GM18873 (cell line): ENCODE results near the gene MCM3.

Experiments
- ATAC-seq: cut with Tn5 transposase; IDR thresholded peaks from one replicate; pipeline ENCODE4 v1.9.1; 2021; ENCODE audit warnings: mild to moderate bottlenecking, moderate library complexity, moderate number of reproducible peaks; ENCODE audit not compliant: unreplicated experiment, low FRiP score

MCM3 gene

DNA sequence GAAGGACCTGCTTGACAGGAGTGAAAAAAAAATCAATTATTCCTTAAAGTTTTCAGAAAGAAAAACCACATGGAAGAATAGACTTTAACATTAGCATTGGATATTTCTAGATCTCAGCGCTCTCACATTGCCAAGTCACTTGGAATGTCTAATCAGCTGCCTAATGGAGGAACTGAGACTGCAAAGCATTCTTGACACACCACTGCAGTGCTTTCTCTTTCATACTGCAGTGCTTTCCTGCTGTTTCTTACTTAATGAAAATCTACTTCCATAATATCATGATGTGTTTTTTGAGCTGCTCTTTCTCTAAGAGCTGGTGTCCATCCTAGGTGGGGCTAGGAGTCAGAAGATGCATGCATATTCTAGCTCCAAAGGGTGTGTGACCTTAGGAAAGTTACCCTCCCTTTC, 20.4 kb upstream of the MCM3 start:
- peak; percentile 46 for ATAC-seq

DNA sequence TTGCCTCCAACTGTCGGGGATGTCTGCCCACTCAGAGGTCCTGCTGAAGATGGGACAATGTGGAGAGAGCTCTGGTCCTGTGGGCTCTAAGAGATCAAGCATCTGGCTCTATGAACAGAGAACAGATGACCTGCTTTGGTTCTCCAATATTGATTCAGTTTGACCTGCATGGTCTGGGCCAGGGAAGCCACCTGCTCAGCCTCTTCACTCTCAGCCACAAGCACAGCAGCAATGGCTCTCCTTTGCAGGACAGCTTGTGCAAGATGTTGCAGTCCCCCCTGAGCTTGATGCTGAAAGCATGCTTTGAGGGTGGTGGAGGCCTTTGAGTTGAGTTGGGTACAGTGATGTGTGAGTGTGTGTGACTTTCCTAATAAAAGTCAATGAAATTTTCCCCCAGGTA, 18.6 kb upstream of the MCM3 start:
- no peak for ATAC-seq

DNA sequence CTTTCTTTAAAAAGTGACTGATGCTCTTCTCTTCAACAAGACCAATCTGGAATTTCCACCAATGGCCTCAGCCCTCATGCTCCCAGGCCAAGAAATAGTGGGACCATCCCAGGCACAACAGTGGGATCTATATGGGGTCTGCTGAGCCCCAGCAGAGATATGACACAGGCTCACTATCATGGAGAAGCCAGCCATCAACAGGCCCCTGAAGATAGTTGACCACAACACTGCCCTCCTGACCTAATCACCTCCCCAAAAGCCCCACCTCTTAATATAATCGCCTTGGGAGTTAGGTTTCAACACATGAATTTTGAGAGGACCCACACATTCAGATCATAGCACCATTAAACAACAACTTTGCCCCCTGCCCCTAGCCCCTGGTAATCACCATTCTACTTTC, 16.8 kb upstream of the MCM3 start:
- ATAC-seq = no peak

DNA sequence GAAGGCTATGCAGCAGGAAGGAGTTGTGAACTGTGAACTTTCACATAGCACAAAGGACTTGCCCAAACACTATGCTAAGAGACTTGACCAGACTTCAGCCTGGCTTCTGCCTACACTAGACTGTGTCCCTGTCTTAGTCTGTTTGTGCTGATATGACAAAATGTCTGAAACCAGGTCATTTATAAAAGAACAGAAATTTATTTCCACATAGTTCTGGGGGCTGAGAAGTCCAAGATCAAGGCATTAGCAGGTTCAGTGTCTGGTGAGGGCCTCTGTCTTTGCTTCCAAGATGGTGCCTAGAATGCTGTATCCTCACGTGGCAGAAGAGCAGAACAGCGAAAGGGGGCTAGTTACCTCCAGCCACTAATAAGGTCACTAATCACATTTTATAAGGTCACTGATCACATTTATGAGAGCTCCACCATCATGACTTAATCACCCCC, 16.0 kb upstream of the MCM3 start:
- no peak for ATAC-seq

DNA sequence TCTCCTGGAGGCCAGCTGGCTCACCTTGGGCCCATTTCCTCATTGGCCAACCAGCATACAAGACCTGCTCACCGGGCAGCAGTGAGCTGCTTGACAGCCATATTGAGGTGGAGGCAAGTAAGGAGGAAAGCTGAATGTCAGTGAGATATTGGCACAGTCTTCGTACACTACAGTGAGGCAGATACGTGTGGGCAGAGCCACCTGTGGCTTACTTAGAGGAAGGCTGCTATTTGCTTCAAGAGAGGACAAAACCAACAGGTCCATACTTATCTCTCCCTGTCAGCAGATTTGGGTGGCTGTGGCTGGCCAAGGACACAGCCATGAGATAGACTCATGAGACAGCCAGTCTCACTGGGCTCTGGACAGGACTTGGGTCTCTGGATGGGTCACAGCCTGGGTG, 15.1 kb upstream of the MCM3 start:
- ATAC-seq = no peak

DNA sequence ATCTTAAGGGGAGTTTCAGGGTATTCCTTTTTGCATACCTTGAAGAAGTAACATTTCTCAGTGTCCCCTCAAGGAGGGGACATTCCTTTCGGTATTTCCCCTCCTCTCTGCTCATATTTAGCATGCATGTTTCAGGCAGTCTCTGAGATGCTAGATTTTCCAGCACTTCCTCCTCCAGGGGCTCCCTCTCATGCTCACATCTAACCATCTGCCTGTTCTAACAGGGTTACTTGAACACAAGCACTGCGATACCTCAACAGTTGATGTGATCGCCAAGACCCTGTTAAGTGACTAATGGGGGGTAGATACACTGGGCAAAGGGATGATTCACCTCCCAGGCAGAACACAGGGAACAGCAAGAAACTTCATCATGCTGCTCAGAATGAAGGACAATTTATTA, 12.9 kb upstream of the MCM3 start:
- no peak for ATAC-seq

DNA sequence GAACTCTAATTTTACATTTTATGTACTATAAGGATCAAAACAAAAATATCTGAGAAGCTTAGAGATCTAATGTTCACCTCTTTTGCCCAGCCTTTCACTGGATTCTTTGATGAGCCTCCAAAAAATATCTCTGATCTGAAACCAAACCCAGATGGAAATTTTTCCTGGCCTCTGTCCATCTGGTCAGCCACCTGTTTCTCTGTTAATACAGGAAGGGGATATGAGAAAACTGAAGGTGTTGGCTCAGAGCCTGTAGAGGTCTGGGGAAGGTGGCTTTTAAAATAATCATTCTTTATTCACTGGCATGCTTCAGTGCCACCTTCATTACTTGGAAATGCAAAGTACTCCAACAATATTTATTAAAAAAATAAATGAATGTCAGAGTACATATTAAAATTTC, 8.5 kb upstream of the MCM3 start:
- ATAC-seq = no peak

DNA sequence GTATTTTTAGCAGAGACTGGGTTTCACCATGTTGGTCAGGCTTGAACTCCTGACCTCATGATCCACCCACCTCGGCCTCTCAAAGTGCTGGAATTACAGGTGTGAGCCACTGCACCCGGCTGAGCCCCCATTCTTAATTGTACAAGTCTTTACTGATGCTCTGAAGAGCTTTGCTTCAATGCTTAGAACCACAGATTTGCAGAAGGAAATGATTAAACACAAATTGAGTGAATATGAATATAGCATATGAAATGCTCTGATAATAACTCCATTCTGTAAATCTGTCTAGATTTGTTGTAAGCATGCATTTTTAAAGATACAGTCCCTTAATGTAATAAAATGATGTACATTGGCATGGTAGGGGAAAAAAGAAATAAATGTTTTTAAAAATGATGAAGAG, 4.3 kb upstream of the MCM3 start:
- ATAC-seq = no peak

DNA sequence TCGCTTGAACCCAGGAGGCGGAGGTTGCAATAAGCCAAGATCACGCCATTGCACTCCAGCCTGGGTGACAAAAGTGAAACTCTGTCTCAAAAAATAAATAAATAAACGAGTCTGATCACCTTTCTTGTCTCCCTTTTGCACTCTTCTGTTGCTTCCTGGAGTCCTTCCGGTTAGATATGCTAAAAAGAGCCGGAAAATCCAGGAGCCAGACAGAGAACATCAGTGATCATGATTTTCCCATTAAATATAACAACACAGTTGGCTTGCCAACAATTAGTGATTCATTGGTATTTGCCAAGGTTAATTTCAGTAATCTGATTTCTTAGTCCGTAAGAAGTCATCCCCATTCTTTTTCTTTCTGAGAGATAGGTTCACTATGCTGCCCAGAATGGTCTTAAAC, 3.7 kb upstream of the MCM3 start:
- no peak for ATAC-seq

DNA sequence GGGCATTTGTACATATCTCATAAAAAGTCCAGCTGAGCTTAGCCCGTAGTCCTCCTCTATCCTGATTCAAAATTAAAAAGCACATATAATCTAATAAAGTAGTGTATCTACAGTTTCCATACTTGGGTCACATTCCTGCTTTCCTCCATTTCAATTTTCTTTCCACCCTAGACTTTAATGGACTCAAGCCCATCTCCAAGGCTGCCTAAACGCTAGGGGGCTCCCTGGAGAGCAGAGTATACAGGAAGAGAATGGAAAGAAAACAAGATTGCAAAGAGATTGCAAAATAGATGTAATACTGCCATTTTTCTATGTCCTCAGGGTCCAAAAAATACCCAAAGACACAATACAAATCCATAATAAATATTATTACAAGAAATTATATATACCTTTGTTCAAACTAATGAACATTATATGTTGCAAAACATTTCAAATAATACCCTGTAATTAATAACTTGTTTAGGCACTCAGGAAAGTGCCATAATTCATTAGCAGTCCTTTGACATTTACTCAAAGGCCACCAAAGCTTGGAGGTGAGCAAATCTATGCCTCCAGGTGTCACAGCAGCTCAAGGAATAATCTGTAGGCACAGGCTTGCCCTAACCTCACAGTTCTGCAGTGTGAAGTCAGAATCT, 2.4 kb upstream of the MCM3 start:
- ATAC-seq = no peak

DNA sequence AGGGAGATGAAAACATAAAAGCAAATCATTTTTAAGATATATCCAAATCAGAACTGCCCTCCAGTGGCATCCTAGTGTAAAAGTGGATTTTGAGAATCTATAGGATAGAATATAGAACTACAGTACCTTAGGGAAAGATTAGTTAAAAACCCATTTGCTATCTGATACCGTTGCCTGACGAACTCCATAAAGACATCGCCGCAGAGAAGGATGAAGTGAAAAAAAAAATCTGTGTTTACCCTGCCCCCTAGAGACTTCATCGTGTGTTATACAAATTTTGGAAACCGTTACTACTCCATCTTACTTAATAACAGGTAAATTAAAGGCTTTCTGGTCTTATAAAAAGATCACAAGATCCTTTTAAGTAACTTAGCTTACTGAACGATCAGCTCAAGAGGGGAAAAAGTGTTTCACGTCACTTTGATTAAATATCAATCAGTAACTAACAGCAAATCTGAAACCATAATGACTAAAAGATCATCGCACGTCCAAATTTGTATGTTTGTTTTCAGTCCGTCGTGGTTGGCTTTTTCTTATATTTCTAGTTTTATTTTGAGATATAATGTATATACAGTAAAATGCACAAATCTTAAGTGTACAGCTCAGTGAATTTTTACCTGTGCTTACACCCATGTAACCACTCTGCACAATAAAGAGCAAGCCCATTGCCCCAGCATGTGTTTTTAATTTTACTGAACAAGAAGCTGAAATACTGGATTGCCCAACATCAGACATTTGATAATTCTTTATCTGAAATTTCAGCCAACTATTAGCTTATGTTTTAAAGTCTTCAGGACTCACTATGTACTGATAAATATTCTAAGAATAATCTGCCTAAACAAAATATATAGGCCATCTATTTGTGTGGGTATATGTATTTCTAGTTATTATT, 881 bp upstream of the MCM3 start:
- ATAC-seq = no peak

DNA sequence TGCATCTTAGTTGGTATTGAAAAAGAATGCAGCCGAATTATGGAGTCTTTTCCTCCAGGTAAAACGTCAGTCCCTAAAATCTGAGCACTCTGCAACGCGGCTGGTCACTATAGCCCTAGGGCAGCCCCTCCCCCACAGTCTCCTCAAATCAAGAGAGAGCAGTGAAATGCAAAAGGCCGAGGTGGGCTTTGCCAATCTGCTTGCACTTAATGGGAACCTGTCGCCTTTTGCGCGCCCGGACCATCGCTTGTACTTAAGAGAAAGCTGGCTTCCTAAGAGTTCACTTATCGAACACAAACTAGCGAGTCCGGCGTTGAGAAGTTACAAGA, 447 bp downstream of the MCM3 start:
- no peak for ATAC-seq

DNA sequence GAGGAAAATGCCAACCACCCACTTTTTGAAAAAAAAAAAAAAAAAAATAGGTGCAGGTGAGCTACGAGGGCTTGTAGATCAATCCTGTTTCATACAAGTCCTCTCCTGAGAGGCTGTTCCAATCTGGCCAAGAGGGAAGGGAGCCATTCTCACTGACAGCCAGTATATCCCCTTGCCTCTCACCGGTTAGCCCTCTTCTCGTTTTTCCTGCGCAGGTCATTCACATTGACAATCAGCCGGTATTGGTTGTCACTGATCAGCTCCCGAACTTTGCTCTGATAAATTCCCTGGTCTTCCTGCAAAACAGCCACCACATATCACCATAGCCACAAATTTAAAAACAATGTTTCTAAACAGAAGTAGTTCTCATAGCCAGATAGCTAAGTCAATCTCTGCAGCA, 1.4 kb downstream of the MCM3 start:
- no peak for ATAC-seq

DNA sequence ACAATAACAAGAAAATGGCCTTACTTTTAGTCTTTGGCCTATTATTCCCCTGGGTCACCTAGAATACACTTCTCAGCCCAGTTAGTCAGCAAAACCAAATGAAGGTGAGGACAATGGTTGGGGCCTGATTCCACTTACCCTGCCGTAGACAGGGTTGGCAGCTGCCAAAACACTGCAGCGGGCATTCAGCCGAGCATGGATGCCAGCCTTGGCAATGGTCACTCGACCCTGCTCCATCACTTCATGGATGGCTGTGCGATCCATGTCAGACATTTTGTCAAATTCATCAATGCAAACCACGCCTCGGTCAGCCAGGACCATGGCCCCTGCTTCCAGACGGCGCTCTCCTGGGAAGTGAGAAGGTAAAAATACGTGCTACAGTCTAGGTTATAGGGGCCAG, 8.4 kb downstream of the MCM3 start:
- no peak for ATAC-seq

DNA sequence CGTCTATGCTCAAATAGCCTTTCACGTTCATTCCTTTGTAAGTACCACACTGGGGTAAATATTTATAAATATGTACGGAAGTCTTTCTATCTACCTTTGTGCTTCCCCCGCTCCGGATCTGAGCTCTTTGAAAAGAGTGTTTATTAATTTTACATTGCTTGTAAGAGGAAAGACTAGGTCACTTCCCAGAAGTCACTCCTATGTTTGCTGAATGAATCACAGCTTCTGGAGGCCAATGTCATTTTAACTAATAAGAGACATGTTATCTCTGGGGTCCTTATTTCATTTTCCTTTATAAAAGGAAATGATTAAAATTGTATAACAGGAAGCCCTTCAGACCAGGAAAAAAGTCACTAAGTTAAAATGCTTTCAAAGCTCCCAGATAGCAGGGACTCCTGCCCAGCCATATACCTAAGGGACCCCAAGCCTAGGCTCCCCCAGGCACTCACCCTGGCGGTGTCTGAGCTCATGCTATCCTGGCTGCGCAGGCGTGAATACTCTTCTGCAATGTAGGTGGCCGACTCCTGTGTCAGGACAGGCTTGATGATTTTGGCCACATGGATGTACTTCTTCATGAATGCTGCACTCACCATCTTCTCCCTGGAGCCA, 12.6 kb downstream of the MCM3 start:
- ATAC-seq = no peak

DNA sequence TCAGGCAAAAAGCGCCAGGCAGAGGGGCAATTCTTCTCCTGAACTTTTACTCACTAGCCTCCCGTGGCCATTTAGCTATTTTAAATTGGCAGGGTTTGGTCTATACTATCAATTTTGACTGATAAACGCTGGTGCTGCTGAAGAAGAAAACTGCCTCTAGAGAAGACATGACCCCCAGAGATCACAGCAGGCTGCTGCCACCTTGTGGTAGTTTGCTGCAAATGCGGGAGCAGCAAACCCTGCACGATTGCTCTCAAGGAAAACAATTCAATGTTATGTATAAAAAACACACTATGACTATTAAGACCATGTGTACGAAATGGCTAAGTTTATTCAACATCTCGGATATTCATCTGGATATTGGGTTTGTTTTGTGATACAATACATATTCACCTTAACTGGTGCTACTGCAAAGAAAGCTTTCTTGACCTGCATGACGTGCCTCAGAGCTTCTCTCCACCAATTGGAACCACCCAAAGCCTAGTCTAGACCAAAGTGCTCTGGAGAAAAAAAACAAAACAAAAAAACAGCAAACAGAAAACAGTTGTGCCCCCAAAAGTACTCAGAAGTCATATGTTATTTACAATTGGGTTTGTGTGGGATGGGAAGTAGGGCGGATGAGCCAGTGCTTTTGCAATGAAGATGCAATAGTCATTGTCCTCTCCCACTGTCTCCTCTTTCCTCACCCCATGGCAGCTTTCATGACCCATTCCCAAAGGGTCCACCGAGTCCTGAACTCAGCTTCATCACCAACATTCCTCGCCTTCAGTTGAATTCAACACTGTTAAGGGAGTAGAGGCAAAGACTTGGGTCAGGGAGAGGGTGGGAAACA, 20.6 kb downstream of the MCM3 start:
- ATAC-seq = no peak

DNA sequence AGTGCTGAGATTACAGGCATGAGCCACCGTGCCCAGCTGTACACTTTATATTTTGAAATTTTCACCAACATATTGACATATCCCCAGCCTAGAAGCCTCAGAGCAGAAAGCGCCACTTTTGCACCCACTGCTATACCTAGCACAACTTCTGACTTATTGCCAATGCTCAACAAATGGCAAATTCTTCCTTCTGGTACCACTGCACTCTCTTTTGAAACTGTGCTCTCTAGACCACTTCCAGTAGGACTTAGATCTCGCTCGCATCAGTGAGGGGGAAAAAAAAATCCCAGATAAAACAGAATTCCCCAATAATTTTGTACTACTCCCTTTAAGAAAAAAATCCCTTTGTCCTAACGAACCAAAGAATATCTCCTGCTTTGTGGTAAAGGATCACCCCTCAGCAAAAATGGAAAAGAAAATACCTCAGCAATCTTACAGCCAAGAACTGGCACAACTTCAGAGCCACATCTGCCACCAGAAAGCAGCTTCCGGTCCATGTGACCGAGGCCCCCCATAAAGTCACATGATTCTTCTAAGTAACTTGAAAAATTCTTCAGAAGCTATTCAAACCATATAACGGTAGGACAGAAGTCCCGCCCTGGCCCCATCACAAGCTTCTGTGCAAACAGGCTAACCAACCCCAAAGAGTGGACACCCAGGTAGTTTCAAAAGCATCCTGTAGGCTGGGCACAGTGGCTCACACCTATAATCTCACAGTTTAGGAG, 21.8 kb downstream of the MCM3 start:
- ATAC-seq = no peak

DNA sequence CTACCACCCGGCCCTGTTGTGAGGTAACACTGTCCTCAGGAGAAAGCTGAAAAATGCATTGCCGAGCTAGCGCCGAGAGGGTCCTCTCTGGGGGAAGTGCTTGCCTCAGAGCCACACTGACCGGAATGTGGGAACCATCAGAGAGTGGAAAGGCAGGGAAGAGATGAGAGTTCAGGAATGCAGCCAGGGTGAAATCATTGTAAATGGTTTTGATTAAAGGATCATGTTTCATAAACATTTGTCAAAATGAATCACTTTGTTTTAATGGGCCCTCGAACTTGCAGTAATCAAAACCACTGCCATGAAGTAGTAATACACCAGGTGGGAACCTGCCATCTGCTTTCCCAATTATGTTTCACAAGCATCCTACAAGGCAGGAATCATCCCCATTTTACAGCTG, 23.3 kb downstream of the MCM3 start:
- ATAC-seq = no peak

DNA sequence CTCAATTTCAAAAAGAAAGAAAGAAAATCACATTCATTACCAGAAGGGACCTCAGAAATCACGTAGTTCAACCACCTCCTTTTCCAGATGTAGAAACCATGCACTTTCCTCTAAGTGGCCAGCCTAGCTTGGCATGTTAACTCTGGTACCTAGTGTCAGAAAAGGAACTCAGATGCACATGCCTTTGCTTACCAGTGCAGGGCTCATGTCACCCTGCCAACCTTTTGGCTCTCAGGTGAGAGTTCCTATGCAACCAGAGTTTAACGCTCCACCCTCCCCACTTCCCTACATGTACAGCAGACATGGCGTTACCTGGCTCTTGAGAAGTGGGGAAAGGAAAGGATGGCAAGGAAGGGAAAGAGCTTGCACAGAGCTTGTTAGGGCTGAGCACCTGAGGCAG, 23.9 kb downstream of the MCM3 start:
- ATAC-seq = no peak

DNA sequence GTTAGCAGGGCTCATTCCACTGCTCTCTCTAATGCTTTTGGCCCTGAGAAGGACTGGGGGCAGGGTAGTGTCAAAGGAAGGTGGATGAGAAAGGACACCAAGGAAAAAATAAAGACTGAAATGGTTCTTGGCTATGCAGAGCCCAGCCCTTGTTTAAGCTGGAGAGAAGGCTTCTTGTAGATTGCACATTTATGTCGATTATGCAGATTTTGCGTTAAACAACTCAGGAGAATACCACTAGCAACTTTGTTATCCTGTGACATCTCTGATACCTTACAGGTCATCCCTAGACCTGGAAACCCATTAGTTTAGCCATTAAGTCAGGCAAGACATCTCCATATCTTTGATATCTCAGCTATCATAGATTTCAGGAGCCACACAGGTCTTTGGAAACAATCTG, 29.1 kb downstream of the MCM3 start:
- no peak for ATAC-seq
